Measurements from ENCODE around the gene SPP1. TPM values are rescaled to one million over a fixed set of nuclear protein-coding genes. Genes with fewer than 3 reads are reported as not detected.

Gene SPP1
- total RNA-seq, 4 donors from 2014 or later: 1.9 to 57.0 (median 7.4) TPM

GRCh38 chr4:88030565-88031310 is 55.2 kb downstream of the SPP1 start:
- TF ChIP-seq CTCF (IDR thresholded peaks at IDR 0.05) (no peak), POLR2A (IDR thresholded peaks at IDR 0.05) (no peak)
- no peak for DNase-seq (ENCODE audit: low spot score in 2 of 2)
- intact Hi-C loops (cut with DNase I; ENCODE audit: low total_unique reads): loop anchor here (10.0 kb wide), 1 partner anchor 484 kb away; no protein-coding TSS in a partner anchor
- 85 to 88% methylated on average over 12 of the region's 12 CpGs for WGBS, 2 donors
- H3K4me3 ChIP-seq (ENCODE audit: low read depth, poor library complexity, severe bottlenecking): no peak overlapping the region

Other genes starting within 250 kb of the SPP1 start
- not detected for gene IBSP, start 176.2 kb upstream of the SPP1 start, total RNA-seq
- gene MEPE, start 142.7 kb upstream of the SPP1 start, total RNA-seq: not detected
- gene PKD2, start 31.9 kb downstream of the SPP1 start, total RNA-seq: 10 to 100 TPM; 17.3 to 25.4 (median 21.7) TPM
- gene ABCG2, start 182.9 kb downstream of the SPP1 start, total RNA-seq: 1 to 10 TPM in 3 of 4 donors, under 1 TPM in 1; 0.38 to 3.6 (median 1.3) TPM